Peyer's patch (tissue), 4 donors: ENCODE data around the gene CEP85.

Experiments used
- CTCF ChIP-seq, 6 experiments: fragments of 450-650 bp in 4 of 6; fragments of 200-600 bp in 2 of 6; sonication (generic) in 1 of 6; IDR thresholded peaks; one replicate each; pipeline ENCODE4 v1.5.1; 2017 to 2019; ENCODE audit warnings: antibody characterized with exemption in 6 of 6, mild to moderate bottlenecking in 3 of 6, moderate library complexity in 1 of 6
- POLR2A ChIP-seq, 2 donors: fragments of 450-650 bp; IDR thresholded peaks; one replicate each; pipeline ENCODE4 v1.5.1; 2017; ENCODE audit warnings: antibody characterized with exemption in 2 of 2, mild to moderate bottlenecking in 2 of 2, moderate library complexity in 2 of 2

- TF ChIP-seq CTCF (IDR thresholded peaks at IDR 0.05) (no peak), POLR2A (IDR thresholded peaks at IDR 0.05) (no peak)
These were observed 31.4 kb downstream of the CEP85 start for GRCh38 chr1:26265405-26265804.
